H1 (cell line): ENCODE measurements around the gene PXDN. TPM values are rescaled to one million over a fixed set of nuclear protein-coding genes. Genes with fewer than 3 reads are reported as not detected.

ENCODE experiments used
- CEBPB ChIP-seq: IDR thresholded peaks from 2 replicates; pipeline ENCODE4 v1.6.1; 2012; ENCODE audit warnings: low read depth, low read length
- CHD1 ChIP-seq: IDR thresholded peaks from 2 replicates; pipeline ENCODE4 v1.6.1; 2012; ENCODE audit warnings: low read depth, low read length, improper control_type of control experiment
- PHF8 ChIP-seq: fragments of 200-600 bp; sonication (generic); conservative IDR thresholded peaks from 2 replicates; pipeline ENCODE4 v1.7.1; 2012; ENCODE audit warnings: low read depth, mild to moderate bottlenecking, inconsistent platforms, low read length, moderate library complexity
- POLR2AphosphoS5 ChIP-seq: IDR thresholded peaks from 2 replicates; pipeline ENCODE4 v1.6.1; 2011; ENCODE audit warnings: low read depth, low read length
- POU5F1 ChIP-seq: IDR thresholded peaks from 2 replicates; pipeline ENCODE4 v1.6.1; 2011; ENCODE audit warnings: low read depth, mild to moderate bottlenecking, low read length, moderate library complexity
- RBBP5 ChIP-seq: IDR thresholded peaks from 2 replicates; pipeline ENCODE4 v1.7.1; 2012; ENCODE audit warnings: low read depth, mild to moderate bottlenecking, inconsistent platforms, low read length, moderate library complexity, borderline replicate concordance
- RFX5 ChIP-seq: IDR thresholded peaks from 2 replicates; pipeline ENCODE4 v1.6.1; 2011; ENCODE audit warnings: low read depth, low read length, improper control_type of control experiment, borderline replicate concordance
- SUZ12 ChIP-seq: fragments of 200-600 bp; sonication (generic); IDR thresholded peaks from 2 replicates; pipeline ENCODE4 v1.6.1; 2012; ENCODE audit warnings: mild to moderate bottlenecking, inconsistent platforms, low read length, moderate library complexity, mixed read lengths
- polyA plus RNA-seq, 7 experiments: library from polyadenylated mRNA; depleted of rRNA in 3 of 7; stranded (reverse) in 5 of 7; unstranded in 2 of 7; fragments of >200 nt in 5 of 7; fragments of 200-250 nt in 2 of 7; gene quantifications; 1 replicate in 5 of 7; 2 replicates in 1 of 7; 4 replicates in 1 of 7; pipeline versions ENCODE4 v1.2.1 to v1.2.3, GENCODE V29; 2011 to 2013; ENCODE audit warnings: missing spikeins in 2 of 7, mixed read lengths in 2 of 7
- total RNA-seq: library from RNA; stranded (reverse); fragmentation: NEBNext Ultra II Directional; extraction: Animal tissue kit (Norgen Biotek cat#: 25700); gene quantifications from 2 replicates; pipeline ENCODE4 v1.2.1, GENCODE V29; 2021

PXDN gene
- total and polyA plus RNA-seq, 2 of the 8 experiments (the other 6 are each of a cell fraction or from before 2014, with no cell fraction given), result 104 to 141 TPM

DNA sequence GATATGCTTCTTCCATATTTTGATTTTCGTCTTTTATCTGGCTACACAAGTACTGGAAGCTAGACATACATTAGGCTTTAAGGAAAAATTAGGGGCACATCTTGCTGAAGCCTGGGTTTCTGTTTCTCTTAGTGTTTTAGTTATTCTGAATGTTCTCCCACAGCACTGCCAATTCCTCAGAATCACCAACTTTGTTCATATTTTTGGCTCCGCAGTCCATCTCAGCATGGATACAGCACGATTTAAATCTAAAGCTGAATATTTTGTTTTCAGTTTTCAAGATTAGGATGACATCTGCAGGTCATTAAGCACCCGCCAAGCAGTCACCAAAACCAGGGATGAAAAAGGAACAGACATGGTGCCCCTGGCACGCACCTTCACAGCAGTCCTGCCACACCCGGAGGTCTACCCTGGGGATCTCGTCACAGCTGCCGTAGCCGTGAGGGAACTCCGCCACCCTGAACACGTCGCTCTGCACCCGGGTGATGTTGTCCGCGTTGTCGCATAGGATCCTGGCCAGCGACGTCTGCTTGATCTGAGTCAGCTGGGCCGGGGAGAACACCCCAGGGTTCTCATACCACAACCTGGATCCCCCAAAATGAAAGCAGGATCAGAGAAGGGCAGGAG, 101.2 kb downstream of the PXDN start (continued):
- no peak for TF ChIP-seq SUZ12
- no peak for TF ChIP-seq POU5F1
- no peak for TF ChIP-seq CEBPB
- no peak for TF ChIP-seq RBBP5
- TF ChIP-seq CHD1, result no peak
- no peak for TF ChIP-seq POLR2AphosphoS5
- no peak for TF ChIP-seq PHF8
- no peak for TF ChIP-seq RFX5
- TF ChIP-seq, all 59 proteins: peak for 0
